Kidney (tissue), 14 donors: ENCODE measurements around the gene CBLB. TPM values are rescaled to one million over a fixed set of nuclear protein-coding genes. Genes with fewer than 3 reads are reported as not detected.
A peak's percentile ranks its signal among the peaks of the same experiment; 100 is the strongest.

Source experiments
- DNase-seq, 5 donors: peaks; one replicate each; pipeline ENCODE4 v3.0.0-alpha.2; 2013 to 2020
- FAIRE-seq: peaks from 2 replicates; lab custom pipeline; 2012; peaks lifted over from hg19 to GRCh38; lab: Jason Lieb, UNC
- H3K27ac ChIP-seq, 2 donors: one replicate each; pipeline ENCODE4 v1.7.0; 2013; ENCODE audit warnings: low read depth in 2 of 2, low read length in 2 of 2, inconsistent platforms in 1 of 2
- H3K27me3 ChIP-seq: one replicate; pipeline ENCODE4 v1.7.1; 2013; ENCODE audit warnings: low read length, inconsistent platforms; ENCODE audit not compliant: control insufficient read depth, insufficient read depth
- H3K36me3 ChIP-seq, 3 donors: one replicate each; pipeline versions ENCODE4 v1.7.0 to v1.7.1; 2013; ENCODE audit warnings: low read length in 3 of 3, control low read depth in 1 of 3, inconsistent platforms in 1 of 3; ENCODE audit not compliant: insufficient read depth in 3 of 3, control insufficient read depth in 2 of 3
- H3K4me1 ChIP-seq, 3 donors: one replicate each; pipeline versions ENCODE4 v1.7.0 to v1.7.1; 2013; ENCODE audit warnings: low read length in 3 of 3, inconsistent platforms in 1 of 3, low read depth in 1 of 3; ENCODE audit not compliant: control insufficient read depth in 2 of 3, insufficient read depth in 2 of 3
- H3K4me3 ChIP-seq, 3 donors: one replicate each; pipeline versions ENCODE4 v1.7.0 to v1.8.1; 2013; ENCODE audit warnings: low read length in 3 of 3, control low read depth in 1 of 3, inconsistent platforms in 1 of 3
- H3K9ac ChIP-seq, 3 donors: one replicate each; pipeline versions ENCODE4 v1.7.0 to v1.7.1; 2013; ENCODE audit warnings: low read length in 3 of 3, control low read depth in 1 of 3, inconsistent platforms in 1 of 3
- H3K9me3 ChIP-seq, 3 donors: one replicate each; pipeline versions ENCODE4 v1.7.0 to v1.7.1; 2013; ENCODE audit warnings: low read length in 3 of 3, control low read depth in 1 of 3, inconsistent platforms in 1 of 3; ENCODE audit not compliant: control insufficient read depth in 2 of 3, insufficient read depth in 1 of 3
- CTCF ChIP-seq: IDR thresholded peaks from 3 replicates; pipeline ENCODE4 v1.5.1; 2012; ENCODE audit warnings: mild to moderate bottlenecking, moderate library complexity, borderline replicate concordance; ENCODE audit not compliant: insufficient read depth; ENCODE audit errors: extremely low read depth
- intact Hi-C: fragments of 100-400 bp; cut with DNase I; formaldehyde crosslinking; loops from one replicate; pipeline ENCODE4 v1.11.1; 2022
- polyA plus RNA-seq: library from polyadenylated mRNA; stranded (reverse); fragments of 350-450 nt; fragmentation: Illumina TruSeq; extraction: RNeasy Lipid Tissue Mini Kit (QIAGEN cat#74804); gene quantifications from one replicate; pipeline ENCODE4 v1.2.3, GENCODE V29; 2014; ENCODE audit warnings: low read depth, low replicate concordance; ENCODE audit not compliant: insufficient read depth
- total RNA-seq: library from RNA; stranded (reverse); fragmentation: NEBNext Ultra II Directional; extraction: Animal tissue kit (Norgen Biotek cat#: 25700); gene quantifications from one replicate; pipeline ENCODE4 v1.2.1, GENCODE V29; 2021
- donor health status: control.
- donor health status: control.
- donor health status: control.
- donor health status: control.
- donor health status: control.
- donor health status: DM: yes; HTN: yes; CAD: no.
- donor health status: Normal renal cell carcinoma (clear cell type).

CBLB gene
- total and polyA plus RNA-seq, 2 donors from 2014 or later: 7.7 to 48.4 TPM

GRCh38 chr3:105722943-105723556 is 145.8 kb downstream of the CBLB start:
- FAIRE-seq: no peak

GRCh38 chr3:105719791-105720190 is 149.0 kb downstream of the CBLB start:
- intact Hi-C loops: no loop called here
- Histone ChIP-seq H3K4me1 (no peaks in the 10 kb centered on the region), H3K27ac (no peak overlapping the region), H3K9me3 (no peaks in the 10 kb centered on the region), H3K9ac (no peak overlapping the region), H3K27me3 (no peaks in the 10 kb centered on the region), H3K36me3 (peaks cover 3 to 11% (median 9%) of the 10 kb centered on the region in 3 donors), H3K4me3 (no peak overlapping the region)
- DNase-seq (no peak), FAIRE-seq (no peak)
- no peak for TF ChIP-seq CTCF

More at GRCh38 chr3:105722943-105723556, 145.8 kb downstream of the CBLB start:
- no peak for DNase-seq
- no peak overlapping the region for H3K27ac ChIP-seq
- no peak overlapping the region for H3K4me3 ChIP-seq
- no peaks in the 10 kb centered on the region for H3K27me3 ChIP-seq
- H3K9me3 ChIP-seq: no peaks in the 10 kb centered on the region
- H3K9ac ChIP-seq: no peak overlapping the region
- intact Hi-C loops: no loop called here
- H3K36me3 ChIP-seq: peaks cover 3 to 11% (median 9%) of the 10 kb centered on the region in 3 donors
- no peaks in the 10 kb centered on the region for H3K4me1 ChIP-seq
- TF ChIP-seq CTCF: no peak

- no peaks in the 10 kb centered on the region for H3K4me1 ChIP-seq
- intact Hi-C loops: no loop called here
- DNase-seq (peak in 1 of 5 donors; percentile 15), FAIRE-seq (no peak)
- no peaks in the 10 kb centered on the region for H3K9me3 ChIP-seq
- H3K9ac ChIP-seq: no peak overlapping the region
- TF ChIP-seq CTCF: no peak
- no peaks in the 10 kb centered on the region for H3K27me3 ChIP-seq
- peaks cover 6 to 14% (median 12%) of the 10 kb centered on the region in 3 donors for H3K36me3 ChIP-seq
- H3K27ac ChIP-seq: no peak overlapping the region
- H3K4me3 ChIP-seq: no peak overlapping the region
Measured at GRCh38 chr3:105715372-105715771, 153.4 kb downstream of the CBLB start.

- H3K36me3 ChIP-seq: peaks cover 2 to 8% (median 7%) of the 10 kb centered on the region in 3 donors
Measured at GRCh38 chr3:105714453-105714852, 154.4 kb downstream of the CBLB start.

More at GRCh38 chr3:105714453-105714852, 154.4 kb downstream of the CBLB start:
- Histone ChIP-seq H3K4me1 (no peaks in the 10 kb centered on the region), H3K9me3 (peaks cover 0 to 3% (median 0%) of the 10 kb centered on the region in 3 donors), H3K4me3 (no peak overlapping the region), H3K27me3 (no peaks in the 10 kb centered on the region), H3K9ac (no peak overlapping the region), H3K27ac (no peak overlapping the region)
- no peak for DNase-seq
- intact Hi-C loops: no loop called here
- no peak for FAIRE-seq
- TF ChIP-seq CTCF: no peak
